Colonic mucosa (tissue), 4 donors: ENCODE data around the gene AFF3. TPM values are rescaled to one million over a fixed set of nuclear protein-coding genes. Genes with fewer than 3 reads are reported as not detected.

Experiments
- DNase-seq: peaks from one replicate; pipeline ENCODE4 v3.0.0-alpha.2; 2020
- H3K27ac ChIP-seq: fragments of 200-600 bp; one replicate; pipeline ENCODE4 v1.8.0; 2021
- H3K27me3 ChIP-seq: fragments of 200-600 bp; one replicate; pipeline ENCODE4 v1.8.0; 2021
- H3K36me3 ChIP-seq: fragments of 200-600 bp; one replicate; pipeline ENCODE4 v1.8.0; 2021
- H3K4me1 ChIP-seq: fragments of 200-600 bp; one replicate; pipeline ENCODE4 v1.8.0; 2021; ENCODE audit warnings: mild to moderate bottlenecking
- H3K4me3 ChIP-seq: fragments of 200-600 bp; one replicate; pipeline ENCODE4 v1.8.0; 2021
- H3K9ac ChIP-seq, 2 donors: one replicate each; pipeline ENCODE4 v1.7.0; 2013; ENCODE audit warnings: control low read depth in 2 of 2, low read depth in 2 of 2, low read length in 2 of 2
- H3K9me3 ChIP-seq: fragments of 200-600 bp; one replicate; pipeline ENCODE4 v1.8.0; 2021
- intact Hi-C: fragments of 100-400 bp; cut with DNase I; formaldehyde crosslinking; loops from one replicate; pipeline ENCODE4 v1.14.1; 2022
- total RNA-seq, 2 donors: library from RNA; stranded (reverse); fragmentation: NEBNext Ultra II Directional in 1 of 2; extraction: Animal tissue kit (Norgen Biotek cat#: 25700) in 1 of 2; gene quantifications; one replicate each; pipeline ENCODE4 v1.2.1, GENCODE V29; 2021
- TF ChIP-seq, protein P1 (sequence below): fragments of 200-600 bp; IDR thresholded peaks from one replicate; pipeline ENCODE4 v1.8.0; 2022; ENCODE audit warnings: antibody characterized with exemption, mild to moderate bottlenecking
- donor health status: healthy.
- donor health status: DM: no; HTN: no; CAD: no.
- donor health status: DM: no; HTN: no; CAD: no.

Gene AFF3
- total RNA-seq, 2 donors from 2014 or later = 0.86 to 2.6 TPM

DNA sequence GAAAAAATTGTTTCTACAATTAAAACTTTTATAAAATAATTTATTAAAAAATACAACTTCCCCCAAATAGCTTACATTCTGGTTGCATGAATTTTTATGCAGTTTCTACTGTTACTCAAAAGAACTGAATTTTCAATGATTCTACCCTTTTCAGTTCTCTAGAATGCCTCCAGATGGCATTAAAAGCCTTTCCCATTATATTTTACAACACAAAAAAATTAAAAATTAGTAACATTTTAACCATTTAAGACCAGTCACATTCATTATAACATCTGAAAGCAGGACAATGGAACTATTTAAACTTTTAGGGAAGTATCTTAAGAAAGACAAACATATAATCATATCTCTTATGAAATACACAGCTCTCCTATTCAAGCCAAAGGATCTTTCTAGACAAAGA lies 416.6 kb downstream of the AFF3 start:
- H3K27ac ChIP-seq = no peak overlapping the region
- intact Hi-C loops = no loop called here
- no peak overlapping the region for H3K4me3 ChIP-seq
- no peaks in the 10 kb centered on the region for H3K9me3 ChIP-seq
- DNase-seq = no peak
- H3K9ac ChIP-seq = no peak overlapping the region
- no peaks in the 10 kb centered on the region for H3K4me1 ChIP-seq
- no peaks in the 10 kb centered on the region for H3K36me3 ChIP-seq
- TF ChIP-seq, protein P1, sequence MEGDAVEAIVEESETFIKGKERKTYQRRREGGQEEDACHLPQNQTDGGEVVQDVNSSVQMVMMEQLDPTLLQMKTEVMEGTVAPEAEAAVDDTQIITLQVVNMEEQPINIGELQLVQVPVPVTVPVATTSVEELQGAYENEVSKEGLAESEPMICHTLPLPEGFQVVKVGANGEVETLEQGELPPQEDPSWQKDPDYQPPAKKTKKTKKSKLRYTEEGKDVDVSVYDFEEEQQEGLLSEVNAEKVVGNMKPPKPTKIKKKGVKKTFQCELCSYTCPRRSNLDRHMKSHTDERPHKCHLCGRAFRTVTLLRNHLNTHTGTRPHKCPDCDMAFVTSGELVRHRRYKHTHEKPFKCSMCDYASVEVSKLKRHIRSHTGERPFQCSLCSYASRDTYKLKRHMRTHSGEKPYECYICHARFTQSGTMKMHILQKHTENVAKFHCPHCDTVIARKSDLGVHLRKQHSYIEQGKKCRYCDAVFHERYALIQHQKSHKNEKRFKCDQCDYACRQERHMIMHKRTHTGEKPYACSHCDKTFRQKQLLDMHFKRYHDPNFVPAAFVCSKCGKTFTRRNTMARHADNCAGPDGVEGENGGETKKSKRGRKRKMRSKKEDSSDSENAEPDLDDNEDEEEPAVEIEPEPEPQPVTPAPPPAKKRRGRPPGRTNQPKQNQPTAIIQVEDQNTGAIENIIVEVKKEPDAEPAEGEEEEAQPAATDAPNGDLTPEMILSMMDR = no peak
- H3K27me3 ChIP-seq = no peaks in the 10 kb centered on the region

DNA sequence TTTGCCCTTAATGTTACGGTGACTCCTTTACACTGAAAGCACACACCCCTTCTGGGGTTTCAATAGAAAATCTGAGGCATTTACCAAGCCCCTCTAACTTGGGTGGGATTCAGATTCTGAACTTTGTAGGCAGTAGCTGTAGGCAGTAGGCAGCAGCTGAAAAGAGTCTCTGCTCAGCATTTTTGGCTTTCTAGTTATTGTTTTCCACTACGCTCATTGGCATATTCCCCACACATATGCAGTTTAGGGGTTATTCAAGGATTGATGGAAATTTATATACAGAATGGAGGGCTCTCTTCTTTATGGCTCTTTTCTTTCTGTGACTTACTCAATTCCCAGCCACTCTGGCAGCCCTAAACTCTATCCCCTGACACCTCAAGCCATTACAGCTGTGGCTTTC lies 419.9 kb downstream of the AFF3 start:
- TF ChIP-seq, protein P1 = no peak

DNA sequence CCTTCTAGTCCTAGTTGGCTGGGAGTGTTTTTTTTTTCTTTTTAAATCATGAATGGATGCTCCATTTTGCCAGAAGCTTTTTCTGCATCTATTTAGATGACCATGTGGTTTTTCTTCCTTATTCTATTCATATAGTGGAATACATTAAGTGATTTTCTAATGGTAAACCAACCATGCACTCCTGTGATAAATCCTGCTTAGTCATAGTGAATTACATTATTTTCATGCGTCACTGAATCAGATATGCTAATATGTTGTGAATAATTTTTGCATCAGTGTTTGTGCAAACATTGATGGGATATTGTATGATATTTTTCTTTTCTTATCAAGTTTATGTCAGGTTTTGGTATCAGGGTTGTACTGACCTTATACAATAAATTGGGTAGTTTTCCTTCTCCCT lies 423.3 kb downstream of the AFF3 start:
- no peak for DNase-seq
- Histone ChIP-seq H3K4me3 (no peak overlapping the region), H3K9ac (no peak overlapping the region), H3K27ac (no peak overlapping the region), H3K9me3 (no peaks in the 10 kb centered on the region), H3K27me3 (no peaks in the 10 kb centered on the region), H3K4me1 (no peaks in the 10 kb centered on the region), H3K36me3 (no peaks in the 10 kb centered on the region)
- intact Hi-C loops = no loop called here
- TF ChIP-seq, protein P1 = no peak

More for the DNA sequence above, 419.9 kb downstream of the AFF3 start:
- Histone ChIP-seq H3K9me3 (no peaks in the 10 kb centered on the region), H3K27ac (no peak overlapping the region), H3K4me3 (no peak overlapping the region), H3K36me3 (no peaks in the 10 kb centered on the region), H3K4me1 (no peaks in the 10 kb centered on the region), H3K9ac (no peak overlapping the region), H3K27me3 (no peaks in the 10 kb centered on the region)
- DNase-seq = no peak
- intact Hi-C loops = no loop called here

DNA sequence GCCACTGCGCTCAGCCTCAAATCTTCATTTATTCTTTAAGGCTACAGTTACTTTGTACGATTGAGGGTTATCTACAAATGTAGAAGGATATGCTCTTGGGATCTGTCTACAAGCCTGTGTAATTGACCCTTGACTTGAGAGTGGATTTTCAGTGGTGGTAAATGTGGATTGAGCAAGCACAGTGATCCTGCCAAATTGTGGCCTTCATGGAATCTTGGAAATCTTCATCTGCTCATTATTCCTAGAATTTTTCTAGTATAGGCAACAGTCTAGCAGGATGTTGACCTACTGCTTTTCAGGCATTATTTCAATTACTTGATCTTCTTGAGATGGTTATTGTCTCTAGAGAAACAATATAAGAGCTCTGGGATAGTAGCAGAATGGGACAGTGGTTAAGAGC lies 426.4 kb downstream of the AFF3 start:
- Histone ChIP-seq H3K9ac (no peak overlapping the region), H3K4me1 (no peaks in the 10 kb centered on the region), H3K9me3 (no peaks in the 10 kb centered on the region), H3K27ac (no peak overlapping the region), H3K36me3 (no peaks in the 10 kb centered on the region), H3K27me3 (no peaks in the 10 kb centered on the region), H3K4me3 (no peak overlapping the region)
- TF ChIP-seq, protein P1 = no peak
- DNase-seq = no peak
- intact Hi-C loops = no loop called here

DNA sequence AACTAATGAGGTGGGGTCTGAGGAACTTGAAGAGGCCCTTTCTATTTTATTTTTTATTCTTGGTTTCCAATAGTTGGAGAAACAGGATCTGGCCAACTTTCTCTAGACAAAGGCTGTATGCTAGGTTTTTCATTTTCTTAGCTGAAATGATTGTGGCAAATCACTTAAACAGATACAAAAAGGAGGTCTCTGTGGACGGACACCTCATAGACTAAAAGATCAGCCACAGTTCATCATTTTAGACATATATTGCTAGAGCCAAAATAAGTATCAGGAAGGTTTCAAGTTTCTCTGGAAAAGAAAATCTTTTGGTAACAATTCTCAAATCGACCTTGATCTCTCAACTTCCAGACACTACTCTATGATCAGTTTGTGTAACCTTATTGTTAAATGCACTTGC lies 428.0 kb downstream of the AFF3 start:
- Histone ChIP-seq H3K27me3 (no peaks in the 10 kb centered on the region), H3K27ac (no peak overlapping the region), H3K4me1 (no peaks in the 10 kb centered on the region), H3K36me3 (no peaks in the 10 kb centered on the region), H3K4me3 (no peak overlapping the region), H3K9ac (no peak overlapping the region), H3K9me3 (no peaks in the 10 kb centered on the region)
- intact Hi-C loops = no loop called here
- TF ChIP-seq, protein P1 = no peak
- no peak for DNase-seq

DNA sequence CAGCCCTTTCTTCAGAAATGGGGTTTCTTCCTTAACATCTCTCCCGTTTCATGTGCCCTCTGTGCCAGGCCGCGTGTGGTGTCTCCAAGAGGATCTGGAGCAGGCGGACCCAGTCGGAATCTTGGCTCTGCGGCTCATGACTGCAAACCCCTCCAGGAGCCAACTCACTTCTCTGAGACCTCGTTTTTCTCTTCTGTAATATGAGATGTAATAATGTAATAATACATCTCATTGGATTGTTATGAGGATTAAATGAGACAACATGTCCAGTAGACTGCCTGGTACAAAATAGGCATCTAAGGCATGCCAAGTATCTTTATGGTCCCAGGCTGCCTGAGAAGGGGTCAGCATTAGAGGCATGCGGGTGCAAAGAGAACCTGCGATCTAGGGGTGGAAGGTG lies 431.2 kb downstream of the AFF3 start:
- no peaks in the 10 kb centered on the region for H3K9me3 ChIP-seq
- intact Hi-C loops = no loop called here
- H3K27me3 ChIP-seq = no peaks in the 10 kb centered on the region
- TF ChIP-seq, protein P1 = no peak
- no peak overlapping the region for H3K27ac ChIP-seq
- no peak overlapping the region for H3K9ac ChIP-seq
- no peaks in the 10 kb centered on the region for H3K36me3 ChIP-seq
- no peaks in the 10 kb centered on the region for H3K4me1 ChIP-seq
- DNase-seq = no peak
- no peak overlapping the region for H3K4me3 ChIP-seq
